Prostate gland (tissue), 2 donors: ENCODE results near the gene TLDC2.

Experiments used
- POLR2AphosphoS5 ChIP-seq: sonication (generic); formaldehyde crosslinking; IDR thresholded peaks from one replicate; pipeline ENCODE4 v1.6.1; 2017; ENCODE audit warnings: antibody characterized with exemption
- TF ChIP-seq, protein P1 (sequence below), 4 experiments: fragments of 200-600 bp in 2 of 4; fragments of 450-650 bp in 2 of 4; sonication (generic) in 2 of 4; IDR thresholded peaks; 1 replicate in 3 of 4; 2 replicates in 1 of 4; pipeline ENCODE4 v1.5.1; 2016 to 2019; ENCODE audit warnings: antibody characterized with exemption in 4 of 4, mild to moderate bottlenecking in 2 of 4, moderate library complexity in 2 of 4

DNA sequence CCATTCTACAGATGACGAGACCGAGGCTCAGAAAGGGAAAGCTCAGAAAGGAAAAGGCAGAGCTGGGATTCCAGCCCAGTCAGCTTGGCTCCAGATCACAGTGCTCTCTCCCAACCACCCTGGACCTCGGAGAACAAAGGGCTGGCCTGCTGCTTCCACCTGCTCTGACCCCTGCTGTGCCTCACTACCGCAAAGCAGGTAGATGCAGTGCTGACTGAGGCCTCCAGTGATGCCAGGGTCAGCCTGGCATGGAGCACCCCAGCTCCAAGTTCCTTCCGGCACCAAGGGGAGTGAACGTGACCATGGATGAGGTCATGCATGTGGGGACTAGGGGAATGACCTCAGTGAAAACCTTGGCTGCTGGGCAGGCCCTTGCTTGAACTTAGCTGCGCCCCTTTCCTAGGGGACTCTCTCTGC lies 20.7 kb upstream of the TLDC2 start:
- TF ChIP-seq, protein P1, sequence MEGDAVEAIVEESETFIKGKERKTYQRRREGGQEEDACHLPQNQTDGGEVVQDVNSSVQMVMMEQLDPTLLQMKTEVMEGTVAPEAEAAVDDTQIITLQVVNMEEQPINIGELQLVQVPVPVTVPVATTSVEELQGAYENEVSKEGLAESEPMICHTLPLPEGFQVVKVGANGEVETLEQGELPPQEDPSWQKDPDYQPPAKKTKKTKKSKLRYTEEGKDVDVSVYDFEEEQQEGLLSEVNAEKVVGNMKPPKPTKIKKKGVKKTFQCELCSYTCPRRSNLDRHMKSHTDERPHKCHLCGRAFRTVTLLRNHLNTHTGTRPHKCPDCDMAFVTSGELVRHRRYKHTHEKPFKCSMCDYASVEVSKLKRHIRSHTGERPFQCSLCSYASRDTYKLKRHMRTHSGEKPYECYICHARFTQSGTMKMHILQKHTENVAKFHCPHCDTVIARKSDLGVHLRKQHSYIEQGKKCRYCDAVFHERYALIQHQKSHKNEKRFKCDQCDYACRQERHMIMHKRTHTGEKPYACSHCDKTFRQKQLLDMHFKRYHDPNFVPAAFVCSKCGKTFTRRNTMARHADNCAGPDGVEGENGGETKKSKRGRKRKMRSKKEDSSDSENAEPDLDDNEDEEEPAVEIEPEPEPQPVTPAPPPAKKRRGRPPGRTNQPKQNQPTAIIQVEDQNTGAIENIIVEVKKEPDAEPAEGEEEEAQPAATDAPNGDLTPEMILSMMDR (IDR thresholded peaks at IDR 0.05) = no peak
- no peak for TF ChIP-seq POLR2AphosphoS5
